PC-3 (cell line): Measurements from ENCODE around the gene DPM2. TPM values are rescaled to one million over a fixed set of nuclear protein-coding genes. Genes with fewer than 3 reads are reported as not detected.

ENCODE experiments used
- ATAC-seq: fragments of 200-7000 bp; cut with Tn5 transposase; 2 replicates; pipeline ENCODE4 v1.9.1; 2020; ENCODE audit warnings: mild to moderate bottlenecking, moderate library complexity
- BruUV-seq: library from RNA; stranded (reverse); fragments of 400-500 nt; replicated peaks from 2 replicates; lab custom pipeline; 2021; lab: Mats Ljungman, UMichigan
- CTCF ChIA-PET: fragments of 300-600 bp; sonication (Branson Sonifier 250); formaldehyde crosslinking; loops from one replicate; lab custom pipeline; 2022; ENCODE audit warnings: antibody characterized with exemption; lab: Charles Lee
- POLR2A ChIA-PET: fragments of 300-600 bp; sonication (Branson Sonifier 250); formaldehyde crosslinking; loops from one replicate; lab custom pipeline; 2022; ENCODE audit warnings: antibody characterized with exemption; ENCODE audit not compliant: unreplicated experiment; lab: Charles Lee
- DNase-seq: peaks from one replicate; pipeline ENCODE4 v3.0.0-alpha.2; 2015
- H2AFZ ChIP-seq: fragments of 300-600 bp; sonication (generic); 2 replicates; pipeline ENCODE4 v1.6.0; 2016; ENCODE audit warnings: antibody characterized with exemption, low read length
- H3F3A ChIP-seq: fragments of 300-600 bp; sonication (generic); one replicate; pipeline ENCODE4 v1.6.0; 2017; ENCODE audit warnings: antibody characterized with exemption, low read length, control low read depth, mild to moderate bottlenecking; ENCODE audit not compliant: unreplicated experiment
- H3K27ac ChIP-seq: fragments of 300-600 bp; sonication (generic); 2 replicates; pipeline ENCODE4 v1.5.1; 2016; ENCODE audit warnings: mild to moderate bottlenecking, low read length
- H3K27me3 ChIP-seq: fragments of 300-600 bp; sonication (generic); 2 replicates; pipeline ENCODE4 v1.6.1; 2016; ENCODE audit warnings: low read length, mixed read lengths
- H3K36me3 ChIP-seq: fragments of 300-600 bp; sonication (generic); 2 replicates; pipeline ENCODE4 v1.6.1; 2016; ENCODE audit warnings: low read depth, mixed run types, low read length, mixed read lengths
- H3K4me1 ChIP-seq: fragments of 300-600 bp; sonication (generic); 2 replicates; pipeline ENCODE4 v1.5.1; 2016; ENCODE audit warnings: low read length; ENCODE audit not compliant: insufficient read depth
- H3K4me2 ChIP-seq: fragments of 300-600 bp; sonication (generic); 2 replicates; pipeline ENCODE4 v1.6.0; 2016; ENCODE audit warnings: low read length
- H3K4me3 ChIP-seq: fragments of 300-600 bp; sonication (generic); 2 replicates; pipeline ENCODE4 v1.5.1; 2016; ENCODE audit warnings: mild to moderate bottlenecking, low read length, mixed read lengths
- H3K79me2 ChIP-seq: fragments of 300-600 bp; sonication (generic); 2 replicates; pipeline ENCODE4 v1.6.1; 2017; ENCODE audit warnings: low read length, mixed read lengths
- H3K9ac ChIP-seq: fragments of 300-600 bp; sonication (generic); 2 replicates; pipeline ENCODE4 v1.6.0; 2016; ENCODE audit warnings: mild to moderate bottlenecking, low read length
- H3K9me2 ChIP-seq: fragments of 300-600 bp; sonication (generic); replicated peaks from 2 replicates; pipeline ENCODE4 v1.6.1; 2016; ENCODE audit warnings: mixed run types, low read length, mixed read lengths
- H3K9me3 ChIP-seq: fragments of 300-600 bp; sonication (generic); 2 replicates; pipeline ENCODE4 v1.6.1; 2016; ENCODE audit warnings: low read length, mixed read lengths
- H4K20me1 ChIP-seq: fragments of 300-600 bp; sonication (generic); 2 replicates; pipeline ENCODE4 v1.6.1; 2016; ENCODE audit warnings: low read length, mixed read lengths
- EZH2 ChIP-seq: fragments of 300-600 bp; sonication (generic); IDR thresholded peaks from one replicate; pipeline ENCODE4 v1.6.1; 2017; ENCODE audit warnings: antibody characterized with exemption, mild to moderate bottlenecking, low read length; ENCODE audit not compliant: unreplicated experiment
- EZH2phosphoT487 ChIP-seq: fragments of 300-600 bp; sonication (generic); IDR thresholded peaks from 2 replicates; pipeline ENCODE4 v1.6.1; 2018; ENCODE audit warnings: mild to moderate bottlenecking, antibody characterized with exemption, low read length, borderline replicate concordance
- intact Hi-C: fragments of 100-400 bp; cut with micrococcal nuclease; formaldehyde crosslinking; loops from 2 replicates; pipeline ENCODE4 v1.9.0; 2023
- total RNA-seq: library from RNA; depleted of rRNA; stranded (reverse); fragments of >200 nt; gene quantifications from 2 replicates; pipeline ENCODE4 v1.2.3, GENCODE V29; 2014
- TF ChIP-seq, protein P1 (sequence below): fragments of 300-600 bp; sonication (generic); conservative IDR thresholded peaks from 2 replicates; pipeline ENCODE4 v1.5.1; 2017; ENCODE audit warnings: antibody characterized with exemption, low read depth, mild to moderate bottlenecking, low read length

DPM2 gene
- total RNA-seq, 1 experiment from 2014 or later, result 33.0 TPM

DNA sequence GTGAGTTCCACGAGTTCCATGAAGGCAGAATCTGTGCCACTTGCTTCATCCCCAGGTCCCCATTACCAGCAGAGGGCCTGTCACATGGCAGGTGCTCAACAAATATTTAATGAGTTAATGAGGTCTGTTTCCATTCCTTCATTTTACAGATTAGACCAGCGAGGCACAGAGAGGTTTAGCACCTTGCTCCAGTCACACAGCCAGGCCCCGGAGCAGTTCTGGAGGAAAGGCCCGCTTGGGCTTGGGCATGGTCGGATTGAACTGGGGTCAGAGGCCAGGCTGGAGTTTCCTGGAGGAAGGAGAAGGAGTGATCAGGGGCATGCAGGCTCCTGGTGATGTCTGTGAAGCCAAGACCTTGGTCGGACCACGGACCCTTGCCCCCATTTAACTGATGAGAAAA, 16.9 kb downstream of the DPM2 start:
- Histone ChIP-seq H3K4me1 (peaks cover 46% of the 10 kb centered on the region), H3K27me3 (no peaks in the 10 kb centered on the region), H3K9me3 (no peaks in the 10 kb centered on the region), H4K20me1 (no peaks in the 10 kb centered on the region), H3K27ac (no peak overlapping the region), H3K36me3 (no peaks in the 10 kb centered on the region), H3K4me3 (no peak overlapping the region), H3K9me2 (no peaks in the 10 kb centered on the region), H3K9ac (no peak overlapping the region), H2AFZ (no peak overlapping the region), H3F3A (no peaks in the 10 kb centered on the region), H3K79me2 (peaks cover 9% of the 10 kb centered on the region), H3K4me2 (no peak overlapping the region)
- no TSS peak for BruUV-seq
- TF ChIP-seq EZH2phosphoT487, result no peak
- no peak for TF ChIP-seq EZH2
- TF ChIP-seq, protein P1, sequence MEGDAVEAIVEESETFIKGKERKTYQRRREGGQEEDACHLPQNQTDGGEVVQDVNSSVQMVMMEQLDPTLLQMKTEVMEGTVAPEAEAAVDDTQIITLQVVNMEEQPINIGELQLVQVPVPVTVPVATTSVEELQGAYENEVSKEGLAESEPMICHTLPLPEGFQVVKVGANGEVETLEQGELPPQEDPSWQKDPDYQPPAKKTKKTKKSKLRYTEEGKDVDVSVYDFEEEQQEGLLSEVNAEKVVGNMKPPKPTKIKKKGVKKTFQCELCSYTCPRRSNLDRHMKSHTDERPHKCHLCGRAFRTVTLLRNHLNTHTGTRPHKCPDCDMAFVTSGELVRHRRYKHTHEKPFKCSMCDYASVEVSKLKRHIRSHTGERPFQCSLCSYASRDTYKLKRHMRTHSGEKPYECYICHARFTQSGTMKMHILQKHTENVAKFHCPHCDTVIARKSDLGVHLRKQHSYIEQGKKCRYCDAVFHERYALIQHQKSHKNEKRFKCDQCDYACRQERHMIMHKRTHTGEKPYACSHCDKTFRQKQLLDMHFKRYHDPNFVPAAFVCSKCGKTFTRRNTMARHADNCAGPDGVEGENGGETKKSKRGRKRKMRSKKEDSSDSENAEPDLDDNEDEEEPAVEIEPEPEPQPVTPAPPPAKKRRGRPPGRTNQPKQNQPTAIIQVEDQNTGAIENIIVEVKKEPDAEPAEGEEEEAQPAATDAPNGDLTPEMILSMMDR, result no peak
- ChIA-PET CTCF (interaction anchor here (2.2 kb wide), 1 partner anchor 186 kb away, joined by 9 read pairs; the partner anchor contains the start of gene TOR2A), POLR2A (no interaction called here)
- ATAC-seq (no peak), DNase-seq (no peak)
- intact Hi-C loops, result loop anchor here (2.0 to 5.0 kb wide), 2 partner anchors 186 to 328 kb away; partner anchors contain the start of gene TOR2A

DNA sequence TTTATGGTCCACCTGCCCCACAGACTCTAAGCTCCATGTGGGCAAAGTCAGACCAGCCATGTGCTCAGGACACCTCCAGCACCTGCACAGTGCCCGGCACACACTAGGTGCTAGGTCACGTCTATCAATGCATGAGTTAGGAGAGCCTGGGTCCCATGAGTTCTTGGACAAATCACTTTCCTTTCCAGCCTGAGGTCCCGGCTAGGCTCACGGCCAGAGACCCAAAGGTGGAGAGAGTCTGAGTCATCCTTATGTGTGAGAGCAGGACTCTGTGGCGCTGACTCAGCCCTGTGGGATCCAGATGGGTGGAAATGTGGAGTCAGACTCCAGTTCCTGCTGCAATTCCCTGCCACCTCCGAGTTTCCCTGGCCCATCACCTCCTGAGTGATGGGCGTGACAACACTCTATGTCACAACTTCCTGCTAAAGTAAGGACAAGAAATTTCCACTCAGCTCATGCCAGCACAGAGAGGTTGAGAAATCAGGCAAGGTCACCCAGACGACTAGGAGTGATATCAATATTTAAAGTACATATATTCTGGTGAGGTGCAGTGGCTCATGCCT, 18.3 kb downstream of the DPM2 start:
- Histone ChIP-seq H3F3A (no peaks in the 10 kb centered on the region), H4K20me1 (no peaks in the 10 kb centered on the region), H3K9me3 (no peaks in the 10 kb centered on the region), H3K4me2 (peak overlapping the region; percentile 49), H3K36me3 (no peaks in the 10 kb centered on the region), H3K9ac (peak overlapping the region; percentile 65), H3K27me3 (no peaks in the 10 kb centered on the region), H3K4me3 (no peak overlapping the region), H3K9me2 (no peaks in the 10 kb centered on the region), H3K79me2 (peaks cover 19% of the 10 kb centered on the region), H2AFZ (no peak overlapping the region), H3K27ac (peak overlapping the region; percentile 95), H3K4me1 (peaks cover 53% of the 10 kb centered on the region)
- intact Hi-C loops, result loop anchor here (5.0 to 10.0 kb wide), 2 partner anchors 42 to 345 kb away; partner anchors contain the start of gene AK1
- ATAC-seq (peak; percentile 66), DNase-seq (peak; percentile 98)
- no peak for TF ChIP-seq EZH2
- TF ChIP-seq EZH2phosphoT487, result no peak
- TF ChIP-seq, protein P1, result no peak
- CTCF ChIA-PET, result interaction anchor here (0.9 kb wide), 1 partner anchor 184 kb away, joined by 5 read pairs; the partner anchor contains the start of gene TOR2A
- BruUV-seq, result no TSS peak
- POLR2A ChIA-PET, result no interaction called here
